K562 (cell line): ENCODE measurements around the gene EYA2. TPM values are rescaled to one million over a fixed set of nuclear protein-coding genes. Genes with fewer than 3 reads are reported as not detected.

Experiments used
- ATAC-seq: fragments of 200-7000 bp; cut with Tn5 transposase; 3 replicates; pipeline ENCODE4 v1.9.1; 2020; ENCODE audit warnings: moderate library complexity
- BruUV-seq: library from RNA; stranded (reverse); fragments of 400-500 nt; replicated peaks from 2 replicates; lab custom pipeline; 2021; lab: Mats Ljungman, UMichigan
- CTCF ChIA-PET: fragments of 300-600 bp; formaldehyde crosslinking; extraction: SDS; loops from one replicate; lab custom pipeline; 2021; ENCODE audit warnings: low intra/inter-chr PET ratio; lab: Yijun Ruan, JAX
- POLR2A ChIA-PET: fragments of 300-600, 350-650 bp; sonication (Branson Sonifier 250); formaldehyde crosslinking; extraction: SDS; loops from one replicate; lab custom pipeline; 2021; ENCODE audit warnings: antibody characterized with exemption, inconsistent platforms; lab: Yijun Ruan, JAX
- DNase-seq, 4 experiments: peaks; one replicate each; pipeline versions ENCODE4 v3.0.0 to v3.0.0-alpha.2; 2011 to 2018; ENCODE audit warnings: low spot score in 3 of 4, mixed read lengths in 3 of 4; ENCODE audit errors: extremely low read depth in 1 of 4
- FAIRE-seq: peaks from 2 replicates; lab custom pipeline; 2011; peaks lifted over from hg19 to GRCh38; lab: Jason Lieb, UNC
- H2AFZ ChIP-seq: 2 replicates; pipeline ENCODE4 v1.6.0; 2011; ENCODE audit warnings: low read depth, low read length, control low read depth, inconsistent platforms
- H3K27ac ChIP-seq: fragments of 200-600 bp; 3 replicates; pipeline ENCODE4 v1.8.0; 2011; ENCODE audit warnings: low read depth, mild to moderate bottlenecking, control low read depth, inconsistent platforms, low read length, moderate library complexity, mixed read lengths; ENCODE audit errors: extremely low read depth
- H3K27me3 ChIP-seq, 2 experiments: fragments of 300-600 bp in 1 of 2; 2 replicates in 1 of 2; 3 replicates in 1 of 2; pipeline versions ENCODE4 v1.6.0 to v1.8.0; 2011; ENCODE audit warnings: inconsistent platforms in 2 of 2, low read length in 2 of 2, mild to moderate bottlenecking in 1 of 2, mixed read lengths in 1 of 2, moderate library complexity in 1 of 2; ENCODE audit not compliant: control insufficient read depth in 2 of 2, insufficient read depth in 2 of 2
- H3K36me3 ChIP-seq: fragments of 300-600 bp; 3 replicates; pipeline ENCODE4 v1.8.0; 2011; ENCODE audit warnings: mild to moderate bottlenecking, low read length, inconsistent platforms; ENCODE audit not compliant: control insufficient read depth, insufficient read depth
- H3K4me1 ChIP-seq, 2 experiments: fragments of 200-600 bp in 1 of 2; replicated peaks in 1 of 2; 2 replicates in 1 of 2; 3 replicates in 1 of 2; pipeline versions ENCODE4 v1.5.1 to v1.8.0; 2011; ENCODE audit warnings: inconsistent platforms in 2 of 2, low read length in 2 of 2, mild to moderate bottlenecking in 1 of 2, mixed read lengths in 1 of 2, moderate library complexity in 1 of 2; ENCODE audit not compliant: control insufficient read depth in 2 of 2, insufficient read depth in 2 of 2
- H3K4me2 ChIP-seq: 2 replicates; pipeline ENCODE4 v1.6.1; 2011; ENCODE audit warnings: low read length, control low read depth, inconsistent platforms, mixed read lengths; ENCODE audit not compliant: insufficient read depth
- H3K4me3 ChIP-seq: fragments of 200-600 bp; sonication (generic), shearing (Covaris generic); 2 replicates; pipeline ENCODE4 v1.5.1; 2016; ENCODE audit warnings: control low read depth, inconsistent platforms
- H3K79me2 ChIP-seq: fragments of 200-600 bp; 3 replicates; pipeline ENCODE4 v1.8.0; 2011; ENCODE audit warnings: low read length, inconsistent platforms; ENCODE audit not compliant: control insufficient read depth, insufficient read depth
- H3K9ac ChIP-seq, 2 experiments: 2 replicates each; pipeline versions ENCODE4 v1.6.0 to v1.6.1; 2011; ENCODE audit warnings: low read depth in 2 of 2, low read length in 2 of 2, control low read depth in 1 of 2, inconsistent platforms in 1 of 2, mild to moderate bottlenecking in 1 of 2, mixed read lengths in 1 of 2; ENCODE audit not compliant: insufficient read depth in 1 of 2
- H3K9me1 ChIP-seq: one replicate; pipeline ENCODE4 v1.6.0; 2011; ENCODE audit warnings: inconsistent platforms, mild to moderate bottlenecking, low read length, moderate library complexity; ENCODE audit not compliant: control insufficient read depth, insufficient read depth
- H3K9me3 ChIP-seq: replicated peaks from 2 replicates; pipeline ENCODE4 v1.5.1; 2011; ENCODE audit warnings: low read depth, low read length, inconsistent platforms; ENCODE audit not compliant: control insufficient read depth, insufficient read depth
- H4K20me1 ChIP-seq: replicated peaks from 2 replicates; pipeline ENCODE4 v1.6.1; 2011; ENCODE audit warnings: low read length, inconsistent platforms, mixed read lengths; ENCODE audit not compliant: control insufficient read depth, insufficient read depth
- NR2C2 ChIP-seq, 2 experiments: fragments of 200-800 bp in 1 of 2; sonication (Bioruptor generic) in 1 of 2; sonication (generic) in 1 of 2; formaldehyde crosslinking in 1 of 2; IDR thresholded peaks; 2 replicates each; pipeline versions ENCODE4 v1.6.1 to v1.8.0; 2016 to 2022; ENCODE audit warnings: mild to moderate bottlenecking in 1 of 2, missing compliant biosample characterization in 1 of 2, missing genetic modification characterization in 1 of 2, missing genetic modification reagents in 1 of 2
- ZBTB11 ChIP-seq, 3 experiments: fragments of 200-800 bp in 1 of 3; fragments of 250-450 bp in 1 of 3; fragments of 450-650 bp in 1 of 3; sonication (Bioruptor Pico) in 1 of 3; sonication (Bioruptor generic) in 1 of 3; formaldehyde crosslinking in 1 of 3; IDR thresholded peaks; 2 replicates each; pipeline versions ENCODE4 v1.6.1 to v1.8.0; 2016 to 2022; ENCODE audit warnings: mild to moderate bottlenecking in 2 of 3, missing genetic modification characterization in 2 of 3, missing compliant biosample characterization in 1 of 3, moderate library complexity in 1 of 3
- WGBS: fragments of 100-300 bp; shearing (Covaris generic); methylation state at CpG from one replicate; pipeline ENCODE4 v1.1.6; 2016; ENCODE audit warnings: low coverage, mixed read lengths; ENCODE audit not compliant: insufficient coverage; ENCODE audit errors: missing lambda C conversion rate; 5-methylcytosine and 5-hydroxymethylcytosine counted together
- in situ Hi-C: fragments of 300-500 bp; cut with MboI; formaldehyde crosslinking; loops from 4 replicates; pipeline ENCODE4 v1.15.0; 2018; ENCODE audit warnings: inconsistent platforms, mixed read lengths
- intact Hi-C: fragments of 100-400 bp; cut with micrococcal nuclease; formaldehyde crosslinking; loops from 2 replicates; pipeline ENCODE4 v1.14.2; 2022
- polyA plus RNA-seq, 8 experiments: library from polyadenylated mRNA; depleted of rRNA in 4 of 8; stranded (reverse) in 5 of 8; unstranded in 3 of 8; fragments of >200 nt; fragmentation: Nextera tagmentation in 2 of 8; fragmentation: Illumina TruSeq in 1 of 8; extraction: Ambion mirVana in 2 of 8; extraction: Trizol in 1 of 8; gene quantifications; 2 replicates each; pipeline versions ENCODE4 v1.2.1 to v1.2.3, GENCODE V29; 2011 to 2014; ENCODE audit warnings: inconsistent platforms in 1 of 8, missing spikeins in 1 of 8
- total RNA-seq, 7 experiments: library from RNA; depleted of rRNA in 6 of 7; stranded (reverse); fragments of >200 nt in 6 of 7; fragmentation: Illumina TruSeq in 2 of 7; extraction: Trizol in 2 of 7; gene quantifications; 2 replicates each; pipeline versions ENCODE4 v1.2.1 to v1.2.3, GENCODE V29; 2011 to 2021; ENCODE audit warnings: low replicate concordance in 1 of 7

EYA2 gene
- total and polyA plus RNA-seq, 9 of the 15 experiments (the other 6 are each of a cell fraction or from before 2014, with no cell fraction given) = 0.03 TPM; not detected in 8

- no peak for FAIRE-seq
- no peak for ATAC-seq
- peaks cover 94% of the 10 kb centered on the region for H3K36me3 ChIP-seq
- no peak for DNase-seq
- H3K4me3 ChIP-seq = no peak overlapping the region
- 100% methylated on average over 1 of the region's 1 CpG for WGBS
- in situ Hi-C loops (no loop called here), intact Hi-C loops (no loop called here)
- no peak for TF ChIP-seq NR2C2 (CRISPR knock-in tag; IDR thresholded peaks at IDR 0.05)
- no peak for TF ChIP-seq NR2C2 (tag; IDR thresholded peaks at IDR 0.05)
- TF ChIP-seq ZBTB11 (CRISPR knock-in tag; IDR thresholded peaks at IDR 0.05) = peak in 1 of 3 experiments; percentile 77; a peak in 2 of 6 replicates
- CTCF ChIA-PET = no interaction called here
- peaks cover 10% of the 10 kb centered on the region; the same call in 1 of the 2 replicates for H4K20me1 ChIP-seq
- no peak overlapping the region for H3K27ac ChIP-seq
- POLR2A ChIA-PET = no interaction called here
- no peaks in the 10 kb centered on the region for H3K9me1 ChIP-seq
- H3K79me2 ChIP-seq = peaks cover 55% of the 10 kb centered on the region
- peaks cover 0 to 4% of the 10 kb centered on the region in 2 experiments; a peak in 2 of 5 replicates for H3K4me1 ChIP-seq
- no peaks in the 10 kb centered on the region for H3K9me3 ChIP-seq
- BruUV-seq = no TSS peak
- no peak overlapping the region for H2AFZ ChIP-seq
- H3K27me3 ChIP-seq = no peaks in the 10 kb centered on the region; a peak in 1 of 5 replicates
- 0 out of 4 replicates have a peak overlapping the region, but pooled peaks of 1 of the 2 experiments have one; percentile 55 for H3K9ac ChIP-seq
- H3K4me2 ChIP-seq = no peak overlapping the region
These were observed 329.3 kb downstream of the EYA2 start for GRCh38 chr20:47223896-47224295.
